ENCODE measurements around the gene ATP5PF.

GRCh38 chr21:25742900-25743299 is 8.2 kb upstream of the ATP5PF start:
- TF ChIP-seq CTCF (IDR thresholded peaks at IDR 0.05) (no peak), POLR2A (IDR thresholded peaks at IDR 0.05) (no peak)
